Panc1 (cell line): ENCODE results near the gene CUX1.

Experiments used
- CTCF ChIP-seq: fragments of 450-650 bp; IDR thresholded peaks from 2 replicates; pipeline ENCODE4 v1.5.1; 2017; ENCODE audit warnings: mild to moderate bottlenecking
- POLR2AphosphoS5 ChIP-seq: IDR thresholded peaks from 2 replicates; pipeline ENCODE4 v1.6.1; 2012; ENCODE audit warnings: mild to moderate bottlenecking, low read depth, low read length, moderate library complexity
- REST ChIP-seq, 2 experiments: IDR thresholded peaks; 2 replicates each; pipeline ENCODE4 v1.6.1; 2011 to 2012; ENCODE audit warnings: low read depth in 2 of 2, control low read depth in 1 of 2, low read length in 1 of 2, mild to moderate bottlenecking in 1 of 2, moderate library complexity in 1 of 2; ENCODE audit not compliant: insufficient read depth in 1 of 2
- SIN3A ChIP-seq: IDR thresholded peaks from 2 replicates; pipeline ENCODE4 v1.6.1; 2012; ENCODE audit warnings: low read depth, mild to moderate bottlenecking, low read length, moderate library complexity, borderline replicate concordance; ENCODE audit not compliant: insufficient read depth
- TCF7L2 ChIP-seq: IDR thresholded peaks from 2 replicates; pipeline ENCODE4 v1.6.1; 2011; ENCODE audit warnings: mild to moderate bottlenecking, low read depth, low read length, inconsistent platforms

GRCh38 chr7:101879565-101879964, 62.1 kb downstream of the CUX1 start:
- no peak for TF ChIP-seq CTCF
- no peak for TF ChIP-seq REST (IDR thresholded peaks at IDR 0.05; ENCODE audit: insufficient read depth in 1 of 2, low read depth in 2 of 2, low read length in 1 of 2)
- no peak for TF ChIP-seq TCF7L2
- no peak for TF ChIP-seq POLR2AphosphoS5
- no peak for TF ChIP-seq SIN3A
